HCT116 (cell line): Measurements from ENCODE around the gene CNPY3. TPM values are rescaled to one million over a fixed set of nuclear protein-coding genes. Genes with fewer than 3 reads are reported as not detected.
A peak's percentile ranks its signal among the peaks of the same experiment; 100 is the strongest.

Source experiments
- ATAC-seq: fragments of 200-7000 bp; cut with Tn5 transposase; 2 replicates; pipeline ENCODE4 v1.9.1; 2020; ENCODE audit warnings: mild to moderate bottlenecking, moderate library complexity
- BruUV-seq: library from RNA; stranded (reverse); fragments of 400-500 nt; replicated peaks from 2 replicates; lab custom pipeline; 2021; lab: Mats Ljungman, UMichigan
- CTCF ChIA-PET: fragments of 300-600 bp; sonication (Branson Sonifier 250); formaldehyde crosslinking; loops from one replicate; lab custom pipeline; 2021; ENCODE audit warnings: antibody characterized with exemption; lab: Charles Lee
- POLR2A ChIA-PET: fragments of 300-600, 350-600 bp; sonication (Branson Sonifier 250); formaldehyde crosslinking; loops from one replicate; lab custom pipeline; 2021; ENCODE audit warnings: antibody characterized with exemption; lab: Charles Lee
- RAD21 ChIA-PET, 2 experiments: fragments of 300-600 bp; sonication (Branson Sonifier 250); formaldehyde crosslinking; loops; one replicate each; lab custom pipeline; 2023; ENCODE audit warnings: low total read pairs in 2 of 2; ENCODE audit not compliant: uncharacterized antibody in 2 of 2, unreplicated experiment in 2 of 2, low non-redundant PET in 1 of 2; lab: Charles Lee
- DNase-seq: peaks from one replicate; pipeline ENCODE4 v3.0.0-alpha.2; 2010; ENCODE audit warnings: low read depth, low spot score
- H2AFZ ChIP-seq: fragments of 200-600 bp; shearing (Covaris generic), sonication (generic); 2 replicates; pipeline ENCODE4 v1.6.1; 2017; ENCODE audit warnings: low read depth, mixed run types, mixed read lengths, antibody characterized with exemption, low read length; ENCODE audit not compliant: poor library complexity, severe bottlenecking
- H3K27ac ChIP-seq: 2 replicates; pipeline ENCODE4 v1.5.1; 2012; ENCODE audit warnings: low read depth, low read length
- H3K27me3 ChIP-seq: fragments of 200-600 bp; sonication (generic); 2 replicates; pipeline ENCODE4 v1.6.1; 2016; ENCODE audit warnings: mixed run types, low read length, mixed read lengths; ENCODE audit not compliant: insufficient read depth
- H3K36me3 ChIP-seq, 2 experiments: fragments of 200-500 bp in 1 of 2; fragments of 200-600 bp in 1 of 2; sonication (Bioruptor generic) in 1 of 2; sonication (generic) in 1 of 2; 2 replicates each; pipeline versions ENCODE4 v1.5.1 to v1.6.1; 2014 to 2016; ENCODE audit warnings: low read length in 2 of 2, inconsistent platforms in 1 of 2, mixed read lengths in 1 of 2, mixed run types in 1 of 2; ENCODE audit not compliant: insufficient read depth in 2 of 2, control insufficient read depth in 1 of 2
- H3K4me1 ChIP-seq, 2 experiments: fragments of 200-600 bp in 1 of 2; sonication (generic) in 1 of 2; 2 replicates each; pipeline versions ENCODE4 v1.5.1 to v1.6.1; 2012 to 2017; ENCODE audit warnings: low read length in 2 of 2, inconsistent platforms in 1 of 2, mild to moderate bottlenecking in 1 of 2, mixed read lengths in 1 of 2, mixed run types in 1 of 2, moderate library complexity in 1 of 2; ENCODE audit not compliant: insufficient read depth in 2 of 2, control insufficient read depth in 1 of 2
- H3K4me2 ChIP-seq: fragments of 200-600 bp; sonication (generic); 2 replicates; pipeline ENCODE4 v1.6.1; 2017; ENCODE audit warnings: mixed run types, low read length, mixed read lengths
- H3K4me3 ChIP-seq, 2 experiments: fragments of 200-600 bp in 1 of 2; sonication (generic) in 1 of 2; replicated peaks in 1 of 2; 2 replicates each; pipeline ENCODE4 v1.5.1; 2011 to 2016; ENCODE audit warnings: low read length in 2 of 2, control low read depth in 1 of 2, low read depth in 1 of 2, mild to moderate bottlenecking in 1 of 2, mixed read lengths in 1 of 2, mixed run types in 1 of 2
- H3K79me2 ChIP-seq: fragments of 200-600 bp; sonication (generic); 2 replicates; pipeline ENCODE4 v1.6.1; 2017; ENCODE audit warnings: mild to moderate bottlenecking, mixed run types, low read length, moderate library complexity, mixed read lengths; ENCODE audit not compliant: insufficient read depth
- H3K9ac ChIP-seq: fragments of 200-600 bp; sonication (generic); 2 replicates; pipeline ENCODE4 v1.6.1; 2016; ENCODE audit warnings: low read length, mixed read lengths
- H3K9me2 ChIP-seq: fragments of 200-600 bp; sonication (generic), shearing (Covaris generic); 2 replicates; pipeline ENCODE4 v1.6.1; 2017; ENCODE audit warnings: mixed run types, mild to moderate bottlenecking, moderate library complexity; ENCODE audit not compliant: insufficient read depth
- H3K9me3 ChIP-seq, 2 experiments: fragments of 200-500 bp in 1 of 2; fragments of 200-600 bp in 1 of 2; sonication (Bioruptor generic) in 1 of 2; sonication (generic) in 1 of 2; 2 replicates each; pipeline ENCODE4 v1.6.1; 2014 to 2017; ENCODE audit warnings: low read length in 2 of 2, mixed read lengths in 2 of 2, inconsistent platforms in 1 of 2, low read depth in 1 of 2, mild to moderate bottlenecking in 1 of 2, mixed run types in 1 of 2, moderate library complexity in 1 of 2; ENCODE audit not compliant: control insufficient read depth in 1 of 2, insufficient read depth in 1 of 2
- H4K20me1 ChIP-seq: fragments of 200-600 bp; sonication (generic), shearing (Covaris generic); 2 replicates; pipeline ENCODE4 v1.6.1; 2017; ENCODE audit warnings: mixed run types, mild to moderate bottlenecking, moderate library complexity; ENCODE audit not compliant: insufficient read depth
- EZH2 ChIP-seq: fragments of 200-600 bp; sonication (generic); IDR thresholded peaks from 2 replicates; pipeline ENCODE4 v1.6.1; 2017; ENCODE audit warnings: antibody characterized with exemption, mixed run types
- EZH2phosphoT487 ChIP-seq: fragments of 200-600 bp; IDR thresholded peaks from 2 replicates; pipeline ENCODE4 v1.6.1; 2018; ENCODE audit warnings: antibody characterized with exemption, borderline replicate concordance
- FOSL1 ChIP-seq: IDR thresholded peaks from 2 replicates; pipeline ENCODE4 v1.6.1; 2012; ENCODE audit warnings: low read depth
- JUND ChIP-seq: IDR thresholded peaks from 2 replicates; pipeline ENCODE4 v1.6.1; 2012
- POLR2A ChIP-seq: IDR thresholded peaks from 2 replicates; pipeline ENCODE4 v1.7.0; 2011; ENCODE audit warnings: borderline replicate concordance; ENCODE audit not compliant: insufficient read depth, insufficient read length; ENCODE audit errors: extremely low read depth
- RAD21 ChIP-seq: IDR thresholded peaks from 2 replicates; pipeline ENCODE4 v1.6.1; 2012; ENCODE audit warnings: low read depth, mild to moderate bottlenecking
- SRF ChIP-seq: IDR thresholded peaks from 2 replicates; pipeline ENCODE4 v1.6.1; 2012; ENCODE audit warnings: low read depth
- TCF7L2 ChIP-seq: IDR thresholded peaks from 2 replicates; pipeline ENCODE4 v1.7.0; 2011; ENCODE audit warnings: borderline replicate concordance, inconsistent platforms; ENCODE audit not compliant: insufficient read depth, insufficient read length; ENCODE audit errors: extremely low read depth
- ZFX ChIP-seq: fragments of 450-650 bp; IDR thresholded peaks from 2 replicates; pipeline ENCODE4 v1.6.1; 2017
- ZNF274 ChIP-seq: fragments of 200-500 bp; sonication (Bioruptor generic); IDR thresholded peaks from 2 replicates; pipeline ENCODE4 v1.6.1; 2014; ENCODE audit warnings: mild to moderate bottlenecking, low read depth, low read length, inconsistent platforms
- intact Hi-C: fragments of 100-400 bp; cut with micrococcal nuclease; formaldehyde crosslinking; loops from 2 replicates; pipeline ENCODE4 v1.10.0; 2022
- total RNA-seq: library from RNA; stranded (reverse); gene quantifications from one replicate; pipeline ENCODE4 v1.2.1, GENCODE V29; 2021; ENCODE audit not compliant: unreplicated experiment
- TF ChIP-seq, protein P1 (sequence below), 3 experiments: fragments of 200-600 bp in 1 of 3; sonication (generic) in 1 of 3; IDR thresholded peaks in 2 of 3; conservative IDR thresholded peaks in 1 of 3; 2 replicates each; pipeline ENCODE4 v1.5.1; 2012 to 2017; ENCODE audit warnings: low read depth in 2 of 3, low read length in 2 of 3, antibody characterized with exemption in 1 of 3, borderline replicate concordance in 1 of 3, control low read depth in 1 of 3, mild to moderate bottlenecking in 1 of 3, mixed read lengths in 1 of 3, mixed run types in 1 of 3, moderate library complexity in 1 of 3; ENCODE audit not compliant: insufficient read depth in 1 of 3
- TF ChIP-seq, protein P2 (sequence below): IDR thresholded peaks from 2 replicates; pipeline ENCODE4 v1.6.1; 2012; ENCODE audit warnings: low read depth

CNPY3 gene
- total RNA-seq, 1 experiment from 2014 or later = 49.1 TPM

DNA sequence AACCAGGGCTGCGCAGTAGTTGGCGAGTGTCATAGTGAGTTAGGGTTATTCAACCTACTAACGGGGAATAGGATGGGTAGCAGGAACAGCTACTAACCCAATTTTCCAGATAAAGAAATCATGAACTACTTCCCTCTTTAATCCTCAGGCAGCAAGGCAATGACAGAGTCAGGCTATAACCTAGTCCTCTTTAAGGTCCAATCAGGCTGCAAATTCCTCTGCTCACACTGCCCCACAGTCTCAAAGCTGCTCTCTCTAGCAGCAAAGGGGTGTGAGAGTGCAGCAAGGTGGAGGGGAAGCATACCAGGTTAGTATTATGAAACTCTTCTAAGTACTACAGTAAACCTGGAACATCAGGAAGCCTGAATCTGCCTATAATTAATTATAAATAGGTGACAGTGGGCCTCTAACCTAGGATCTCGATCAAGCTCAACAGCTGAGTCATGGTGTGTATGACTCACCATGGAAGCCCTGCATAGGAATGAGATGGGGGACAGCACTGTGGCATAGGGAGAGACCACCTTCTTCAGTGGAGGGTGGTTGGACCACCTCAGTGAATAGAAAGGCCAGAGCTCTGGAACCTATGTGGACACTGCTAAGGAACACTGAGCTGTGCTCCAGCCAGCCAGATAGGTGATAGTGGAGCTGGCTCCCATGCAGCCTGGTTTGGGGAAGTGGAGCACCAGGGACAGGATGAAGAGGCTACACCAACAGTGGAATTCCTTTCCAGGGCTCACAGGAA lies 41.8 kb downstream of the CNPY3 start:
- BruUV-seq = no TSS peak
- RAD21 ChIA-PET = interaction anchor here in 1 of 2 experiments (0.6 kb wide), 1 partner anchor 13 kb away, joined by 3 read pairs; the partner anchor contains the start of gene PPP2R5D

More for the DNA sequence above, 41.8 kb downstream of the CNPY3 start:
- CTCF ChIA-PET = interaction anchor here (1.0 to 1.6 kb wide), 3 partner anchors 11 to 172 kb away, joined by 3 to 4 read pairs (median 4); partner anchors contain the start of genes GNMT and PPP2R5D
- POLR2A ChIA-PET = interaction anchor here (2.2 kb wide), 1 partner anchor 13 kb away, joined by 12 read pairs; the partner anchor contains the start of gene PPP2R5D
- Histone ChIP-seq H3K27me3 (no peaks in the 10 kb centered on the region), H2AFZ (no peak overlapping the region), H3K9me2 (no peaks in the 10 kb centered on the region), H3K27ac (peak overlapping the region; percentile 38), H3K79me2 (no peaks in the 10 kb centered on the region), H3K4me1 (peaks cover 15 to 27% of the 10 kb centered on the region in 2 experiments), H3K9ac (peak overlapping the region; percentile 11)
- intact Hi-C loops = no loop called here
- TF ChIP-seq ZFX (no peak), POLR2A (no peak), EZH2phosphoT487 (no peak), FOSL1 (peak; percentile 86), SRF (no peak; the same call in 1 of the 2 replicates), RAD21 (no peak), JUND (peak; percentile 70; the same call in 1 of the 2 replicates), ZNF274 (no peak), TCF7L2 (no peak), EZH2 (no peak)
- TF ChIP-seq, protein P1, sequence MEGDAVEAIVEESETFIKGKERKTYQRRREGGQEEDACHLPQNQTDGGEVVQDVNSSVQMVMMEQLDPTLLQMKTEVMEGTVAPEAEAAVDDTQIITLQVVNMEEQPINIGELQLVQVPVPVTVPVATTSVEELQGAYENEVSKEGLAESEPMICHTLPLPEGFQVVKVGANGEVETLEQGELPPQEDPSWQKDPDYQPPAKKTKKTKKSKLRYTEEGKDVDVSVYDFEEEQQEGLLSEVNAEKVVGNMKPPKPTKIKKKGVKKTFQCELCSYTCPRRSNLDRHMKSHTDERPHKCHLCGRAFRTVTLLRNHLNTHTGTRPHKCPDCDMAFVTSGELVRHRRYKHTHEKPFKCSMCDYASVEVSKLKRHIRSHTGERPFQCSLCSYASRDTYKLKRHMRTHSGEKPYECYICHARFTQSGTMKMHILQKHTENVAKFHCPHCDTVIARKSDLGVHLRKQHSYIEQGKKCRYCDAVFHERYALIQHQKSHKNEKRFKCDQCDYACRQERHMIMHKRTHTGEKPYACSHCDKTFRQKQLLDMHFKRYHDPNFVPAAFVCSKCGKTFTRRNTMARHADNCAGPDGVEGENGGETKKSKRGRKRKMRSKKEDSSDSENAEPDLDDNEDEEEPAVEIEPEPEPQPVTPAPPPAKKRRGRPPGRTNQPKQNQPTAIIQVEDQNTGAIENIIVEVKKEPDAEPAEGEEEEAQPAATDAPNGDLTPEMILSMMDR (IDR thresholded peaks at IDR 0.05 in 2 of 3, conservative IDR thresholded peaks at IDR 0.05 in 1 of 3; ENCODE audit: borderline replicate concordance in 1 of 3, insufficient read depth in 1 of 3, low read depth in 2 of 3, low read length in 2 of 3) = no peak
- TF ChIP-seq, protein P2, sequence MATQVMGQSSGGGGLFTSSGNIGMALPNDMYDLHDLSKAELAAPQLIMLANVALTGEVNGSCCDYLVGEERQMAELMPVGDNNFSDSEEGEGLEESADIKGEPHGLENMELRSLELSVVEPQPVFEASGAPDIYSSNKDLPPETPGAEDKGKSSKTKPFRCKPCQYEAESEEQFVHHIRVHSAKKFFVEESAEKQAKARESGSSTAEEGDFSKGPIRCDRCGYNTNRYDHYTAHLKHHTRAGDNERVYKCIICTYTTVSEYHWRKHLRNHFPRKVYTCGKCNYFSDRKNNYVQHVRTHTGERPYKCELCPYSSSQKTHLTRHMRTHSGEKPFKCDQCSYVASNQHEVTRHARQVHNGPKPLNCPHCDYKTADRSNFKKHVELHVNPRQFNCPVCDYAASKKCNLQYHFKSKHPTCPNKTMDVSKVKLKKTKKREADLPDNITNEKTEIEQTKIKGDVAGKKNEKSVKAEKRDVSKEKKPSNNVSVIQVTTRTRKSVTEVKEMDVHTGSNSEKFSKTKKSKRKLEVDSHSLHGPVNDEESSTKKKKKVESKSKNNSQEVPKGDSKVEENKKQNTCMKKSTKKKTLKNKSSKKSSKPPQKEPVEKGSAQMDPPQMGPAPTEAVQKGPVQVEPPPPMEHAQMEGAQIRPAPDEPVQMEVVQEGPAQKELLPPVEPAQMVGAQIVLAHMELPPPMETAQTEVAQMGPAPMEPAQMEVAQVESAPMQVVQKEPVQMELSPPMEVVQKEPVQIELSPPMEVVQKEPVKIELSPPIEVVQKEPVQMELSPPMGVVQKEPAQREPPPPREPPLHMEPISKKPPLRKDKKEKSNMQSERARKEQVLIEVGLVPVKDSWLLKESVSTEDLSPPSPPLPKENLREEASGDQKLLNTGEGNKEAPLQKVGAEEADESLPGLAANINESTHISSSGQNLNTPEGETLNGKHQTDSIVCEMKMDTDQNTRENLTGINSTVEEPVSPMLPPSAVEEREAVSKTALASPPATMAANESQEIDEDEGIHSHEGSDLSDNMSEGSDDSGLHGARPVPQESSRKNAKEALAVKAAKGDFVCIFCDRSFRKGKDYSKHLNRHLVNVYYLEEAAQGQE = no peak
- TF ChIP-seq, all 23 proteins: peak for 2
- H3K4me2 ChIP-seq = peak overlapping the region; percentile 68
- H4K20me1 ChIP-seq = no peaks in the 10 kb centered on the region
- ATAC-seq (peak; percentile 76), DNase-seq (no peak)
- H3K36me3 ChIP-seq = peaks cover 0 to 3% of the 10 kb centered on the region in 2 experiments; a peak in 1 of 4 replicates
- no peaks in the 10 kb centered on the region for H3K9me3 ChIP-seq
- peak overlapping the region in 1 of 2 experiments; percentile 17; a peak in 1 of 4 replicates for H3K4me3 ChIP-seq
